Measurements from ENCODE around the gene SRSF11. TPM values are rescaled to one million over a fixed set of nuclear protein-coding genes. Genes with fewer than 3 reads are reported as not detected.
"Not testable (repeated sequence)": the region's sequence is repeated elsewhere in the genome, so short reads cannot be mapped to it uniquely, and the experiment has no call there.

Gene SRSF11
- total and polyA plus RNA-seq, 8 donors, result 42.8 to 436 (median 265) TPM

- Histone ChIP-seq H3K4me1 (no peaks in the 10 kb centered on the region), H3K36me3 (peaks cover 0 to 23% (median 17%) of the 10 kb centered on the region in 4 donors), H3K9me3 (no peaks in the 10 kb centered on the region), H3K27ac (no peak overlapping the region), H3K4me3 (no peak overlapping the region), H3K27me3 (no peaks in the 10 kb centered on the region)
- intact Hi-C loops (cut with DNase I; ENCODE audit: low total_unique reads), result no loop called here
- WGBS, 5 donors, result 93 to 98% (median 97%) methylated on average over 2 of the region's 2 CpGs
- DNase-seq, result no peak
- TF ChIP-seq EP300 (IDR thresholded peaks at IDR 0.05) (no peak), POLR2A (IDR thresholded peaks at IDR 0.05) (no peak), POLR2AphosphoS5 (IDR thresholded peaks at IDR 0.05) (no peak), CTCF (IDR thresholded peaks at IDR 0.05) (no peak)
Observed at GRCh38 chr1:70188522-70188921, 32.7 kb upstream of the SRSF11 start.

GRCh38 chr1:70190180-70190579 lies 31.0 kb upstream of the SRSF11 start:
- intact Hi-C loops (cut with DNase I; ENCODE audit: low total_unique reads), result no loop called here
- TF ChIP-seq CTCF (IDR thresholded peaks at IDR 0.05) (no peak), EP300 (IDR thresholded peaks at IDR 0.05) (no peak), POLR2AphosphoS5 (IDR thresholded peaks at IDR 0.05) (no peak), POLR2A (IDR thresholded peaks at IDR 0.05) (no peak)
- Histone ChIP-seq H3K27me3 (no peaks in the 10 kb centered on the region), H3K4me3 (no peak overlapping the region), H3K36me3 (peaks cover 0 to 7% (median 5%) of the 10 kb centered on the region in 4 donors), H3K27ac (no peak overlapping the region), H3K9me3 (no peaks in the 10 kb centered on the region), H3K4me1 (no peaks in the 10 kb centered on the region)
- no peak for DNase-seq

GRCh38 chr1:70192446-70192845 lies 28.7 kb upstream of the SRSF11 start:
- intact Hi-C loops (cut with DNase I; ENCODE audit: low total_unique reads); H3K27me3 ChIP-seq; DNase-seq: not testable (repeated sequence)

GRCh38 chr1:70194601-70195000 lies 26.6 kb upstream of the SRSF11 start:
- TF ChIP-seq EP300 (IDR thresholded peaks at IDR 0.05) (no peak), POLR2A (IDR thresholded peaks at IDR 0.05) (no peak), CTCF (IDR thresholded peaks at IDR 0.05) (no peak)

More at GRCh38 chr1:70192446-70192845, 28.7 kb upstream of the SRSF11 start:
- not testable (repeated sequence) for H3K27ac ChIP-seq, H3K4me1 ChIP-seq, H3K36me3 ChIP-seq, H3K9me3 ChIP-seq, H3K4me3 ChIP-seq

GRCh38 chr1:70195342-70195741 lies 25.8 kb upstream of the SRSF11 start:
- 90 to 94% (median 91%) methylated on average over 4 of the region's 4 CpGs for WGBS, 5 donors
- Histone ChIP-seq H3K27ac (no peak overlapping the region), H3K27me3 (no peaks in the 10 kb centered on the region), H3K9me3 (no peaks in the 10 kb centered on the region), H3K4me3 (no peak overlapping the region), H3K4me1 (no peaks in the 10 kb centered on the region), H3K36me3 (peaks cover 0 to 6% (median 0%) of the 10 kb centered on the region in 4 donors)
- intact Hi-C loops (cut with DNase I; ENCODE audit: low total_unique reads), result no loop called here
- TF ChIP-seq EP300 (IDR thresholded peaks at IDR 0.05) (no peak), POLR2AphosphoS5 (IDR thresholded peaks at IDR 0.05) (no peak), CTCF (IDR thresholded peaks at IDR 0.05) (no peak), POLR2A (IDR thresholded peaks at IDR 0.05) (no peak)
- no peak for DNase-seq

More at GRCh38 chr1:70194601-70195000, 26.6 kb upstream of the SRSF11 start:
- H3K27me3 ChIP-seq, result no peaks in the 10 kb centered on the region
- H3K27ac ChIP-seq, result no peak overlapping the region
- no peak for DNase-seq
- H3K4me3 ChIP-seq, result no peak overlapping the region
- H3K36me3 ChIP-seq, result no peaks in the 10 kb centered on the region
- H3K4me1 ChIP-seq, result no peaks in the 10 kb centered on the region
- H3K9me3 ChIP-seq, result no peaks in the 10 kb centered on the region
- intact Hi-C loops (cut with DNase I; ENCODE audit: low total_unique reads), result no loop called here

All from stomach (tissue), 9 donors.